ENCODE results near the gene HSPG2. TPM values are rescaled to one million over a fixed set of nuclear protein-coding genes. Genes with fewer than 3 reads are reported as not detected.

Gene HSPG2
- total RNA-seq, 1 experiment from 2014 or later, result 171 TPM

GRCh38 chr1:21950734-21951133 is 13.6 kb upstream of the HSPG2 start:
- no peak overlapping the region for H3K27ac ChIP-seq (ENCODE audit: low read length)
- DNase-seq (ENCODE audit: low read depth, low spot score) (no peak), ATAC-seq (no peak)
- ChIA-PET CTCF (no interaction called here), POLR2A (no interaction called here)
- H3K4me3 ChIP-seq (ENCODE audit: low read depth in 2 of 2, low read length in 2 of 2), result no peak overlapping the region
- no peak for TF ChIP-seq SIN3A (IDR thresholded peaks at IDR 0.05; ENCODE audit: borderline replicate concordance, insufficient read depth, low read depth, low read length)
- TF ChIP-seq CTCF (IDR thresholded peaks at IDR 0.05), result no peak
- TF ChIP-seq POLR2AphosphoS5 (IDR thresholded peaks at IDR 0.05; ENCODE audit: low read depth, low read length), result no peak
- no peak for TF ChIP-seq REST (IDR thresholded peaks at IDR 0.05; ENCODE audit: insufficient read depth in 1 of 2, low read depth in 2 of 2, low read length in 1 of 2)
- H3K36me3 ChIP-seq (ENCODE audit: control insufficient read depth, insufficient read depth, low read length), result no peaks in the 10 kb centered on the region
- intact Hi-C loops (cut with micrococcal nuclease; ENCODE audit: unreplicated experiment), result no loop called here
- H3K4me1 ChIP-seq (ENCODE audit: control insufficient read depth, insufficient read depth, low read length), result peaks cover 5% of the 10 kb centered on the region
- no peaks in the 10 kb centered on the region for H3K9me3 ChIP-seq (ENCODE audit: control insufficient read depth, insufficient read depth, low read depth, low read length)
- in situ Hi-C loops (cut with HindIII; ENCODE audit: low pct_unique_long_range_greater_than_20kb, low sequenced_read_pairs), result no loop called here
- H3K27me3 ChIP-seq (ENCODE audit: control insufficient read depth, insufficient read depth, low read length), result no peaks in the 10 kb centered on the region
- BruUV-seq (replicated peaks), result no TSS peak

DNA sequence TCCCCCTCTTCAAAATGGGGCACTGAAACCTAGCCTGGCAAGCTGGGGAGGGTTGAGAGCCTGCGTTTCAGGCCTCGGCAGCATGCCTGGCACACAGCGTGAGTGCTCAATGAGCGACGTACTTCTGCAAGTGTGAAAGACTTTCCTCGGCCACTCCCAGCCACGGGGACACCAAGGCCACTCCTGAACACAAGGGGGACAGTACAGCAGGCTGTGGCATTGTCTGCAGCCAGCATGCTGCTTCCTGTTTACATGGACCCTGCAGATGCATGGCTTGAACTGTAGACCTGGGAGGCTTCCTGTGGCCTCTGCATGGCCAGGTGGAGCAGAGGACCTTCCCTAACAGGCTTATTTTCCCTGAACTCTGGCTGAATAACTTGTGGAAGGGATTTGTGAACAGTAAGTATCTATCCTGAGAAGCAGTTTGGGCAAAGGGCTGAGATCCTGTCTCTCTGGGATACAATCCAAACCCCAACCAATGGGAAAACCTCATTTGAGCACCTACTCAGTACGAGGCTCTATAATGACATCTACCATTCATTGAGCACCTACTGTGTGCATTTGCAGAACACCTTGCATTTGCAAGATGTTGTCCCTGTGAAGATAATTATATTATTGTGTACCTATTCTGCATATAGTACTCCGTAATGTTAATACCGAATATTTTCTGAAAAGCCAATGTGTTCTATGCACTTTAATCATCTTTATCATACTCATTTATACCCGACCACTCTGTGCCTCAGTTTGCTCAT is 9.9 kb upstream of the HSPG2 start:
- DNase-seq (ENCODE audit: low read depth, low spot score), result no peak
- in situ Hi-C loops (cut with HindIII; ENCODE audit: low pct_unique_long_range_greater_than_20kb, low sequenced_read_pairs) (no loop called here), intact Hi-C loops (cut with micrococcal nuclease; ENCODE audit: unreplicated experiment) (no loop called here)
- ChIA-PET CTCF (no interaction called here), POLR2A (interaction anchor here (0.6 kb wide), 2 partner anchors 25 to 78 kb away, joined by 3 to 6 read pairs; no protein-coding TSS in a partner anchor)
- no peaks in the 10 kb centered on the region for H3K36me3 ChIP-seq (ENCODE audit: control insufficient read depth, insufficient read depth, low read length)
- BruUV-seq (replicated peaks), result no TSS peak
- peak; percentile 52 for ATAC-seq
- no peak overlapping the region for H3K4me3 ChIP-seq (ENCODE audit: low read depth in 2 of 2, low read length in 2 of 2)
- no peaks in the 10 kb centered on the region for H3K9me3 ChIP-seq (ENCODE audit: control insufficient read depth, insufficient read depth, low read depth, low read length)
- no peak overlapping the region for H3K27ac ChIP-seq (ENCODE audit: low read length)
- TF ChIP-seq REST (IDR thresholded peaks at IDR 0.05; ENCODE audit: insufficient read depth in 1 of 2, low read depth in 2 of 2, low read length in 1 of 2), result no peak
- no peak for TF ChIP-seq CTCF (IDR thresholded peaks at IDR 0.05)
- TF ChIP-seq POLR2AphosphoS5 (IDR thresholded peaks at IDR 0.05; ENCODE audit: low read depth, low read length), result no peak
- TF ChIP-seq TCF7L2 (IDR thresholded peaks at IDR 0.05; ENCODE audit: low read depth, low read length), result no peak
- TF ChIP-seq SIN3A (IDR thresholded peaks at IDR 0.05; ENCODE audit: borderline replicate concordance, insufficient read depth, low read depth, low read length), result no peak
- H3K27me3 ChIP-seq (ENCODE audit: control insufficient read depth, insufficient read depth, low read length), result no peaks in the 10 kb centered on the region
- H3K4me1 ChIP-seq (ENCODE audit: control insufficient read depth, insufficient read depth, low read length), result peaks cover 13% of the 10 kb centered on the region; the same call in 1 of the 2 replicates

Data from Panc1 (cell line).